ENCODE results near the gene KDM4B.

GRCh38 chr19:5196832-5197231, 227.9 kb downstream of the KDM4B start:
- TF ChIP-seq CTCF (IDR thresholded peaks at IDR 0.05), result no peak
- no peak for TF ChIP-seq POLR2AphosphoS5 (IDR thresholded peaks at IDR 0.05)

Data from transverse colon (tissue), 4 donors.